NK-92 treated with Interleukin-12 subunit alpha and Interleukin-12 subunit beta, amount 100 ng/mL, for 24 hours (cell line): ENCODE measurements around the gene SCARB1.
"Not testable (repeated sequence)": the region's sequence is repeated elsewhere in the genome, so short reads cannot be mapped to it uniquely, and the experiment has no call there.

Source experiments
- DNase-seq: peaks from one replicate; lab custom pipeline; 2025; lab: John Stamatoyannopoulos, UW

The SCARB1 gene, protein sequence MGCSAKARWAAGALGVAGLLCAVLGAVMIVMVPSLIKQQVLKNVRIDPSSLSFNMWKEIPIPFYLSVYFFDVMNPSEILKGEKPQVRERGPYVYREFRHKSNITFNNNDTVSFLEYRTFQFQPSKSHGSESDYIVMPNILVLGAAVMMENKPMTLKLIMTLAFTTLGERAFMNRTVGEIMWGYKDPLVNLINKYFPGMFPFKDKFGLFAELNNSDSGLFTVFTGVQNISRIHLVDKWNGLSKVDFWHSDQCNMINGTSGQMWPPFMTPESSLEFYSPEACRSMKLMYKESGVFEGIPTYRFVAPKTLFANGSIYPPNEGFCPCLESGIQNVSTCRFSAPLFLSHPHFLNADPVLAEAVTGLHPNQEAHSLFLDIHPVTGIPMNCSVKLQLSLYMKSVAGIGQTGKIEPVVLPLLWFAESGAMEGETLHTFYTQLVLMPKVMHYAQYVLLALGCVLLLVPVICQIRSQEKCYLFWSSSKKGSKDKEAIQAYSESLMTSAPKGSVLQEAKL

DNA sequence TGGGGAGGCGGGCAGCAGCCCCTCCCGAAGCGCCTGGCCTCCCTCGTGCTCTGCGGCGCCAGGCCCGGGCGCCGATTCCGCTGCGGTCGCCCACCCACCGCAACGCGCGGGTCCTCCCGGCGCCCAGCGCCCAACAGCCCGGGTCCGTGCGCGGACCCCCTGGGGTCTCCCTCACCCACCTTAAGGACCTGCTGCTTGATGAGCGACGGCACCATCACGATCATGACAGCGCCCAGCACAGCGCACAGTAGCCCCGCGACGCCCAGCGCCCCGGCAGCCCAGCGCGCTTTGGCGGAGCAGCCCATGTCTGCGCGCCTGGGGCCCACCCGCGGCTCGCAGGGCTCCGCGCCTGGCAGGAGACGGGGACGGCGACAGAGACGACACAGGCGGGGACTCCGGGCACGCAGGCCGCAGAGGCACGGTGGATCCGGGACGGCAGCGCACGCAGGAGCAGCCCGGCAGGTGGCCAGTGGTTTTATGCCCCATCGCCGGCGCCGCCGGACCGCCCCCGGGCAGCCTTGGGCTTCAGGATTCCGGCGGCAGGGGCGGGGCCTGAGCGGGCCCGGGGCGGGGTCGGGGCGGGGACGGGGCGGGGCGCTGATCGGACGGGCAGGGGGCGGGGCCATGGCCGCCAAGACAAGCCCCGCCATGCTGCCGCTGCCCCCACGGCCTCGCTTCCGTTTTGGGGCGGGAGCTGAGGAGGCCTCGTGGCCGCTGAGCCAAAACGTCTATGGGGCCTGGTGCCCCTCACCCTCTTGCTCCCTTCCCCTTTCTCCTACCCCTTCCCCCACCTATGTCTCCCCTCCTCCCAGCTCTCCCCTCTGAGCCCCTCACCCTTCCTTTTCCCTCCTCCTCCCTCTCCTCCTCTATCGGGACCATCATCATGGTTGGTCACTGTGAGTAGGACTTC, at the start of gene SCARB1:
SCARB1 (minus strand) TSS at position 449 of the 910 bp plus-strand sequence; CDS start at position 305, 144 bp downstream.
- DNase-seq = peak; percentile 76

DNA sequence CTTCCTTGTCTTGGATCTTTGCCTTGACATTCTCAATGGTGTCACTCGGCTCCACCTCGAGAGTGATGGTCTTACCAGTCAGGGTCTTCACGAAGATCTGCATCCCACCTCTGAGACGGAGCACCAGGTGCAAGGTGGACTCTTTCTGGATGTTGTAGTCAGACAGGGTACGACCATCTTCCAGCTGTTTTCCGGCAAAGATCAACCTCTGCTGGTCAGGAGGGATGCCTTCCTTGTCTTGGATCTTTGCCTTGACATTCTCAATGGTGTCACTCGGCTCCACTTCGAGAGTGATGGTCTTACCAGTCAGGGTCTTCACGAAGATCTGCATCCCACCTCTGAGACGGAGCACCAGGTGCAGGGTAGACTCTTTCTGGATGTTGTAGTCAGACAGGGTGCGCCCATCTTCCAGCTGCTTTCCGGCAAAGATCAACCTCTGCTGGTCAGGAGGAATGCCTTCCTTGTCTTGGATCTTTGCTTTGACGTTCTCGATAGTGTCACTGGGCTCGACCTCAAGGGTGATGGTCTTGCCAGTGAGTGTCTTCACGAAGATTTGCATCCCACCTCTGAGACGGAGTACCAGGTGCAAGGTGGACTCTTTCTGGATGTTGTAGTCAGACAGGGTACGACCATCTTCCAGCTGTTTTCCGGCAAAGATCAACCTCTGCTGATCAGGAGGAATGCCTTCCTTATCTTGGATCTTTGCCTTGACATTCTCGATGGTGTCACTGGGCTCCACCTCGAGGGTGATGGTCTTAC, 49.0 kb upstream of the SCARB1 start:
- DNase-seq = not testable (repeated sequence)

DNA sequence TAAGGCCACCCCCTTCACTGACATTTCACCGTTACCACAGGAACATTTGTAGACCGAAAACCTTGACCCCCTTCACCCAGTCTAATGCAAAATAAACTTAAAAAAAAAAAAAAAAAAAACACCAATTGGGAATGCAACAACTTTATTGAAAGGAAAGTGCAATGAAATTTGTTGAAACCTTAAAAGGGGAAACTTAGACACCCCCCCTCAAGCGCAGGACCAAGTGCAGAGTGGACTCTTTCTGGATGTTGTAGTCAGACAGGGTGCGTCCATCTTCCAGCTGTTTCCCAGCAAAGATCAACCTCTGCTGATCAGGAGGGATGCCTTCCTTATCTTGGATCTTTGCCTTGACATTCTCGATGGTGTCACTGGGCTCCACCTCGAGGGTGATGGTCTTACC, 47.9 kb upstream of the SCARB1 start:
- DNase-seq = not testable (repeated sequence)

DNA sequence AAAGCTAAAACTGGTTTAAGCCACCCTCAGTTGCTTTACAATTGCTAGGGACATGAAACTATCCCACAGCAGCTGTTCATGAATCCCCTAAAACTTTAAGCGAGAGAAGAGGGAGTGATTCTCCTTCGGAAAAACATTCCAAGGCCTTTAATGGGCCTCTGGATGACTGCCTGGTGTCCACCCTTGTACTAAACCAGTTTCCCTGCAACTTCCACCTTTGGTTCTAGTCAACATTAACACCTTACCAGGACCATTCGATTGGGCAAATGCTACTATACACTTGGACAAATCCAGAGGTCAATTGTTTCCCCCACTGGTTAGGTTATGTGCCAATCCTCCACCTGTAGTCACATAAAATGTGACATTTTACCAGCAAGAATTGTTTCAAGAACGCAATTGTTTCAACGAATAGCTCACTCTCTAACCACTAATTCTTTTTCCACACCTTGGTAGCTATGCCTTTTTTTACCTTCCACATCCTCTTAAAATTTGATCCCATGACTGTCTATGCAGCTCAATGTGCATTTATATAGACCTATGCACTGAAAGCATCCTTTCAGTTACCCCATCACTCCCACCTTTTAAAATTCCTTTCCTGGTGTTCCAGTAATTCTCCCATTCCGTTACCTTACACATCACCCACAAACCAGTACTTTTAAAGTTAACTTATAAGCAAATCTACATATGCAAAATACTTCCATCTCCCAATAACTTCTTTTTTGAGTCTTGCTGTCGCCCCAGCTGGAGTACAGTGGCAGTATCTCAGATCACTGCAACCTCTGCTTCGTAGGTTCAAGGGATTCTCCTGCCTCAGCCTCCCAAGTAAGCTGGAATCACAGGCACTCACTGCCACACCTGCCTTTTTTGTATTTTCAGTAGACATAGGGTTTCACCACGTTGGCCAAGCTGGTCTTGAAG, 47.2 kb upstream of the SCARB1 start:
- no peak for DNase-seq

DNA sequence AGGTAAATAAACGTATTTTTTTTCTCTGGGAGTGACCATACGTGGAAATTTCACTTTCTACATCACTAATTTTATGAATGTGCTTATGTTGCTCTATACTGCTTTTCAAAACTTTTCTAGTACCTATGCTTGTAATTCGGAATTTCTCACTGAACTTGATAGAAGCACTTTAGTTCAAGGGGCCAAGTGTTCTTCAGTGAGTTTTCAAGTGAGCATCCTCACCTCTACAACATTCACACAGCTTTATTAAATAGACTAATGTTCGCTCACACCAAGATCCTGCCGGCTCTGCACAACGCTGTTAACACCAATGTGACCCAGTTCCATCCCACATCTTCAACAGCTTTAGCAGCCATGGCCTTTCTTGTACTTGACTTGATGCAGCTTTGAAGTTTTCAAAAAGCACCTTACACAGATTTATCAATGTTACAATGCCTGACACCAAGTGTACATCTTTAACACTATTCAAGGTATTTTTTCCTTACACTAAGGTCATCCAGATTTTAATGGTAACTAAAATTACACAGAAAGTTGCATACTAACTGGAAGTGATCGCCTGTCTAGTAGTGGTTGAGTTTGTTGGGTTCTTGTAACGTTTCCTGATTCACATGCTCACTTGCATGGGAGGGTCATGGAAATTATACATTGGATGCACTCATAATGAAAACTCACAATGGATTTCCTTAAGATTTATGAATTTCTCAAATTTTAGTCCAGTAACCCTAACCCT, 46.3 kb upstream of the SCARB1 start:
- DNase-seq = no peak

DNA sequence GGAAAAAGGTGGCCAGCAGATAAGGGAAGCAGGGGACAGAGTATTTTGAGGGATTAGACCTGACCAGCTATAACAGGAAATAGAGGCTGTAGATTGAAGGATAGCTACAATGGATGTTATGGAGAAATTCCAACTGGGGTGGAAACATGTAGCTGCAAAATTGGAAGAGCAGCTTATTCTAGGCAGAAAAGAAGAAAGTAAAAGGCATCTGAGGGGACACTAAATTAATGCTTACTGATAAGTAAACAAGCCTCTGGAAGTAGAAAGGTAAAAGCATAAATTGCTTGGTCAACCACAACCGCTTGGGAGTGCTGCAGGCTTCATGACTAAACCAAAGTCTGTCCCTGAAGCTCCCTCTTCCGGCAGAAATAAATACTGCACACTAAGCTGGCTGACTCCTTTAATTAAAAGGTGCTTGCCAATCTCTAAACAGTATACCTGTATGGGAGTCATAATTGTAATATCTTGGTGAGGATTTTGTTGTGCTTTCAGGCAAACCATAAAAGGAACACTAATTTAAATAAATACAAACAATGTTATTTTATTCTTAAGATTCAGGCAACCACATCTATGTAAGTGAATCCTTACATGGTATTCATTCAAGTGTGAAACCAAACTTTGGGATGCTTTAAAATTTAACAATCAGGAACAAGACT, 43.1 kb upstream of the SCARB1 start:
- DNase-seq = no peak

DNA sequence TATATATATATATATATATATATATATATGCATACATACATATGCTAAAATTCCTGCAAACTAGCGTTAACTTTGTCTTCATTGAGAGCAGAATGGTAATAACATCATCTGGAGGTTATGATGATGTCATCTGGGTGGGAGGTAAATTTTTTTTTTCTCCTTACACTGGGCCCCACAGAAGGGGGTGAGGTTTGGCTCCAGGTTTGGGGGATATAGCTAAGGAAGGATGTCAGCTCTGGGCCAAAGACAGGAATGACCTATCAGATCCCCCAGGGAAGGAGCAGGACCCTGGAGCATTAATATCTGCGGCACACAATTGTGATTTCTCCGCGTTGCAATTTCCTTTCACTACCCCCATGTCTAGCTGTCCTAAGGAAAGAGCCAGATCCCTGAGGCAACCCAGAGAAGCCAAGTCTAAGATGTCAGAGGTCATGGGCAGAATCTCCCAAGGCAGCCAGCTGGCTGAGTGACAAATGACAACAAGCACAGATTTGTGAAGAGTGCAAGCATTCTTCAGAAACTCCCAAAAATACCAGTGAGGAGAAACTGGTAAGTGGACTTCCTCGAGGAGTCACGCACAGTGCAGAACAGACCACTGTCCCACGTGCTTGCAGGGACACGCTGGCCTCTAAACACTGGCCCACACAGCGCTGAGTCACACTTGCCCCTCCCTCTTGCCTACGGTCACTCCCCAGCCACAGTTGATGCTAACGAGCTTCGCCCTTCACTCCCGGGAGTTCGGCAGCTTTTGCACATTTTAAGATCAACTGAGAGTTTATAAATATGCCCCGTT, 40.8 kb upstream of the SCARB1 start:
- DNase-seq = no peak

DNA sequence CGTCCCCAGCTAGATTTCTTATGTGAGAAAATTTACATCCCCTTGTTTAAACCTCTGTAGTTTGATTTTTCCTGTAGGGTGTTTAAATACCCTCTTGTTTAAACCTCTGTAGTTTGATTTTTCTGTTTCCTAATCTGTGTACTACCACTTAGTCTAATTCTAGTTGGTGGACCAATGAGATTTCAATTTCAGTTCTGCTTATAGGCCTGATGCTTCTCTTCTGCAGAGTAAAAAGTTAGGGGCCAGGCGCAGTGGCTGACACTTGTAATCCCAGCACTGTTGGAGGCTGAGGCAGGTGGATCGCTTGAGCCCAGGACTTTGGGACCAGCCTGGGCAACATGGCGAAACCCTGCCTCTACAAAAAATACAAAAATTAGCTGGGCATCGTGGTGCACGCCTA, 39.3 kb upstream of the SCARB1 start:
- DNase-seq = no peak

DNA sequence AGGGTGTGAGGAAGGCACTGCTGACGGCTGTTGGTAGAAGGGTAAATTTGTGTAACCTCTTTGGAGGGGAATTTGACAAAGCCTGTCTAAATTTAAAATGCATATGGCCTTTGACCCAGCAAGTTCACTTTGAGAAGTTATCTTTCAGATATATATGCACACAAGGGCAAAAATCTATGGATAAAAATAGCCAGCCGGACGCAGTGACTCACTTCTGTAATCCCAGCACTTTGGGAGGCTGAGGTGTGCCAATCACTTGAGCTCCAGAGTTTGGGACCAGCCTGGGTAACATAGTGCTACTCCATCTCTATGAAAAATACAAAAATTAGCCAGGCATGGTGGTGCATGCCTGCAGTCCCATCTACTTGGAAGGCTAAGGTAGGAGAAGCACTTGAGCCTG, 37.3 kb upstream of the SCARB1 start:
- DNase-seq = no peak

DNA sequence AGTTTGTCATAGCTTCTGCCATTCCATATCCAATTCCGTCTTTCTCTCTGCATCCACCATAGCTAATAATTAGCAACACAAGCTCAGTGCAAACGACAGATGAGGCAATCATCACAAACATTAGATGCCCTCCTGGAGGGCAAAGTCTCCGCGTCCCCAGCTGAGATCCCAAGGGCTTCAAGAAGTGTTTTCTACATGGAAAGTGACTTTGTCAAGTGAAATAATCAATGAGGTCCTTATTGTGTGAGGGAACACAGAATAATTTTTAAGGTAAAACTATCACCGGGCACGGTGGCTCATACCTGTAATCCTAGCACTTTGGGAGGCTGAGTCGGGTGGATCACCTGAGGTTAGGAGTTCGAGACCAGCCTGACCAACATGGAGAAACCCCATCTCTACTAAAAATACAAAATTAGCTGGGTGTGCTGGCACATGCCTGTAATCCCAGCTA, 36.7 kb upstream of the SCARB1 start:
- not testable (repeated sequence) for DNase-seq

DNA sequence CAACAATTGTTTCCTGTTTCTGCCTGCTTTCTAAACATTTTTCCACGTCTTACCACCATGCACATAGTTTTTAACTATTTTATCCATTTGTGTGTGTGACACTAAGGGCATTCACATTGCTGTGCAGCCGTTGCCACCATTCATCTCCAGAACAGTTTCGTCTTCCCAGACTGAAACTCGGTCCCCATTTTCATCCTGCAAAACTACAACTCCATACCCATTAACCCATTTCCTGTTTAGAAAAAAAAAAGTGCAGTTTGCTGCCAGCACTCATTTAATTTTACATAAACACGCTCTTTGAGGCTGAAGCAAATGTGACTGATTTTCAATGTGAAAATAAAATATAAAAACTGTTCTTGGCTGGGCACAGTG, 35.2 kb upstream of the SCARB1 start:
- DNase-seq = no peak

DNA sequence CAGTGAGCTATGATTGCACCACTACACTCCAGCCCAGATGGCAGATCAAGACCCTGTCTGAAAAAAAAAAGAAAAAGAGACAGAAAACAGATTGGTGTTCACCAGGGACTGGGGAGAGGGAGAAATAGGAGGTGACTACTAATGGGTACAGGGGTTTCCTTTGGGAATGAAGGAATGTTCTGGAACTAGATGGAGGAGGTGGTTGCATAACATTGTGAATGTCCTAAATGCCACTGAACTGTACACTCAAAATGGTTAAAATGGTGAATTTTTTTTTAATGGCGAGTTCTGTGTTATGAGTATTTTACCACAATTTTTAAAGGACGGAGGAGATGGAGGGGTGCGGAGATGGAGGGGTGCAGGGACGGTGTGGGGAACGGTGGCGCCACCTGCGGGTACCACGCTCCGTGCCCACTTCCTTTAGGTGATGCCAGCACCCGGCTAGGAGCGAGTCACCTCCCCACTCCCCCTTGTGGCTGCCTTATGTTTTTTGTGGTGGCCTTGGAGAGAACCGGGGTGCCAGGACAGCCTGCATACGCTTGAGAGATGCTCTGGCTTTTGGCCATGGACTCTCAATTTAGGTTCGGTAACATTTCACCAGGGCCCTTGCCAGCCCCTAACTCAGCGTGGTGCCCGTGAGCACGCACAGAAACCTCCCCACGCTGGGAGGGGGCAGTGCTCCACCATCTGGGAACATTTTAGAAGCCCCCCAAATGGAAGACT, 34.7 kb upstream of the SCARB1 start:
- DNase-seq = peak; percentile 55

DNA sequence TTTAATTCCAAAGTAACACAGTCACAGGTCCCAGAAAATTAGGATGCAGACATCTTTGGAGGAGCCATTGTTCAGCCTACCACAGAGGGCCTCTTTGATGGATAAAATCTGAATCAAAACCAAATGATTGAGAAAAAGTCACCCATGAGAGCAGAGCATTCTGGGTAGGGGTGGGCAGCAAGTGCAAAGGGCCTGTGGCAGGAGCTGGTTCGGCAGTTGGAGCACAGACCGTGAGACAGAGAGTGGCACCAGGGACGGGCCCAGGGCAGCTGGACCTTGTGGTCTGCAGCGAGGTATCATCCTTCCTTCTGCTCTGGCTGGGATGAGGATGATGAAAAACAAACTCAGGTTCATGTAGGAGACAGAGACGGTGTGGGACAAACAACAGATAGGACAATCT, 32.8 kb upstream of the SCARB1 start:
- DNase-seq = no peak

DNA sequence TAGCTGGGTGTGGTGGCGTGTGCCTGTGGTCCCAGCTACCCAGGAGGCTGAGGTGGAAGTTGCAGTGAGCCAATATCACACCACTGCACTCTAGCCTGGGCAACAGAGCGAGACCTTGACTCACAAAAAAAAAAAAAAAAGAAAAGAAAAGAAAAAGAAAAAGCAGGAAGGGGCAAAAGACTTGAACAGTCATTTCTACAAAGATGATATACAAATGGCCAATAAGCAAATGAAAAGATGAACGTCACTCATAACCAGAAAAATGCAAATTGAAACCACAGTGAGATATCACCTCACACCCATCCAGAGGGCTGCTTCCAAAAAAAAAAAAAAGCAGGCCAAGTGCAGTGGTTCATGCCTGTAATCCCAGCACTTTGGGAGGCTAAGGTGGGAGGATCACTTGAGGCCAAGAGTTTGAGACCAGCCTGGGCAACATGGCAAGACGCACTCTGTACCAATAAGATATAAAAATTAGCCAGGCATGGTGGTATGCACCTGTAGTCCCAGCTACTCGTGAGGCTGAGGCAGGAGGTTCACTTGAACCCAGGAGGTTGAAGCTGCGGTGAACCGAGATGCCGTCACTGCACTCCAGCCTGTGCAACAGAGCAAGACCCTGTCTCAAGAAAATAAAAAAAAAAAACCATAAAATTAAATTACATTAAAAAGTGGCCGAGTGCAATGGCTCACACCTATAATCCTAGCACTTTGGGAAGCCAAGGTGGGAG, 30.3 kb upstream of the SCARB1 start:
- DNase-seq = no peak

DNA sequence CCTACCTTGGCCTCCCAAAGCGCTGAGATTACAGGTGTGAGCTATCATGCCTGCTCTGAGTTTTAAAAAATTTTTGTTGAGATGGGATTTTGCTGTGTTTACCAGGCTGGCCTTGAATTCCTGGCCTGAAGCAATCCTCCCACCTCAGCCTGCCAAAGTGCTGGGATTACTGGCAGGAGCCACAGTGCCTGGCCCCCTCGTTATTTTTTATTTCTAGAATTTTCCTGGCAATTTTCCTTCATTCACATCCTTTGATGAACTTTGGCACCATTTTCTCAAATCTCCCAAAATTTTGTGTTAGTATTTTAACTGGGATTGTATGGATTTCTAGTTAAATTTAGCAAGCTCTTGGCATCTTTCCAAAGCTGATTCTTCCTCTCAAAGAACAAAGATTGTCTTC, 24.6 kb upstream of the SCARB1 start:
- DNase-seq = no peak

DNA sequence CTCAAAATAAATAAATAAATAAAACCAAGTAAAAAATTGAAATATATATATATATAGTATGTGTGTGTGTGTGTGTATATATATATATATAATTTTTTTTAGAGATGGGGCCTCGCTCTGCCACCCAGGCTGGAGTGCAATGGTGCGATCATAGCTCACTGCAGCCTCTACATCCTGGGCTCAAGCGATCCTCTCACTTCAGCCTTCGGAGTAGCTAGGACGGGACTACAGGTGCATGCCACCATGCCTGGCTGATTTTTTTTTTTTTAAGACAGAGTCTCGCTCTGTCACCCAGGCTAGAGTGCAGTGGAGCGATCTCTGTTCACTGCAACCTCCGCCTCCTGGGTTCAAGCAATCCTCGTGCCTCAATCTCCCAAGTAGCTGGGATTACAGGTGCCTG, 24.1 kb upstream of the SCARB1 start:
- not testable (repeated sequence) for DNase-seq
